SK-N-SH (cell line): ENCODE results near the gene LENG1. TPM values are rescaled to one million over a fixed set of nuclear protein-coding genes. Genes with fewer than 3 reads are reported as not detected.

ENCODE experiments used
- CTCF ChIA-PET: fragments of 300-600, 350-600 bp; formaldehyde crosslinking; extraction: SDS; loops from one replicate; lab custom pipeline; 2021; lab: Yijun Ruan, JAX
- POLR2A ChIA-PET: fragments of 350-600 bp; sonication (Branson Sonifier 250); formaldehyde crosslinking; extraction: SDS; loops from one replicate; lab custom pipeline; 2020; ENCODE audit warnings: antibody characterized with exemption, inconsistent platforms; lab: Yijun Ruan, JAX
- DNase-seq: peaks from one replicate; pipeline ENCODE4 v3.0.0; 2012
- H2AFZ ChIP-seq: fragments of 200-600 bp; sonication (generic); 2 replicates; pipeline ENCODE4 v1.8.1; 2016; ENCODE audit warnings: antibody characterized with exemption, mild to moderate bottlenecking, low read depth
- H3F3A ChIP-seq: fragments of 200-600 bp; sonication (generic); replicated peaks from 2 replicates; pipeline ENCODE3; 2016; ENCODE audit warnings: antibody characterized with exemption, mild to moderate bottlenecking; ENCODE audit not compliant: insufficient read depth
- H3K27ac ChIP-seq, 2 experiments: fragments of 200-500 bp in 1 of 2; fragments of 200-600 bp in 1 of 2; sonication (Bioruptor generic) in 1 of 2; sonication (generic), shearing (Covaris generic) in 1 of 2; 2 replicates each; pipeline versions ENCODE4 v1.5.1 to v1.6.1; 2014 to 2016; ENCODE audit warnings: low read depth in 2 of 2, inconsistent platforms in 1 of 2, low read length in 1 of 2, mild to moderate bottlenecking in 1 of 2, mixed read lengths in 1 of 2
- H3K27me3 ChIP-seq: fragments of 200-600 bp; sonication (generic), shearing (Covaris generic); 2 replicates; pipeline ENCODE4 v1.6.1; 2016; ENCODE audit warnings: mixed run types; ENCODE audit not compliant: insufficient read depth
- H3K36me3 ChIP-seq, 2 experiments: fragments of 200-500 bp in 1 of 2; fragments of 200-600 bp in 1 of 2; sonication (Bioruptor generic) in 1 of 2; sonication (generic) in 1 of 2; replicated peaks in 1 of 2; 2 replicates each; pipeline versions ENCODE3 to v1.5.1; 2014 to 2016; ENCODE audit warnings: low read length in 1 of 2, mild to moderate bottlenecking in 1 of 2; ENCODE audit not compliant: insufficient read depth in 2 of 2, control insufficient read depth in 1 of 2
- H3K4me1 ChIP-seq, 2 experiments: fragments of 200-500 bp in 1 of 2; fragments of 200-600 bp in 1 of 2; sonication (Bioruptor generic) in 1 of 2; sonication (generic), shearing (Covaris generic) in 1 of 2; 2 replicates each; pipeline versions ENCODE4 v1.5.1 to v1.6.1; 2014 to 2016; ENCODE audit warnings: low read depth in 1 of 2, low read length in 1 of 2, mixed run types in 1 of 2; ENCODE audit not compliant: insufficient read depth in 2 of 2, control insufficient read depth in 1 of 2
- H3K4me2 ChIP-seq: fragments of 200-600 bp; sonication (generic), shearing (Covaris generic); 2 replicates; pipeline ENCODE4 v1.6.1; 2017; ENCODE audit warnings: mixed run types
- H3K4me3 ChIP-seq, 2 experiments: fragments of 200-500 bp in 1 of 2; fragments of 200-600 bp in 1 of 2; sonication (Bioruptor generic) in 1 of 2; sonication (generic), shearing (Covaris generic) in 1 of 2; 2 replicates each; pipeline versions ENCODE4 v1.5.1 to v1.8.1; 2014 to 2016; ENCODE audit warnings: low read depth in 2 of 2, inconsistent platforms in 1 of 2, low read length in 1 of 2, mild to moderate bottlenecking in 1 of 2, mixed read lengths in 1 of 2, moderate library complexity in 1 of 2
- H3K79me2 ChIP-seq: fragments of 200-600 bp; sonication (generic); 2 replicates; pipeline ENCODE4 v1.8.1; 2017; ENCODE audit warnings: mild to moderate bottlenecking; ENCODE audit not compliant: insufficient read depth
- H3K9ac ChIP-seq: fragments of 200-600 bp; sonication (generic); 2 replicates; pipeline ENCODE4 v1.6.1; 2017; ENCODE audit warnings: mixed run types
- H3K9me2 ChIP-seq: fragments of 200-600 bp; sonication (generic); 2 replicates; pipeline ENCODE4 v1.6.1; 2017; ENCODE audit warnings: mixed run types
- H3K9me3 ChIP-seq: fragments of 200-600 bp; sonication (generic); 2 replicates; pipeline ENCODE4 v1.6.1; 2017; ENCODE audit warnings: mixed run types, mild to moderate bottlenecking, moderate library complexity
- H4K20me1 ChIP-seq: fragments of 200-600 bp; sonication (generic); 2 replicates; pipeline ENCODE4 v1.6.1; 2017; ENCODE audit warnings: mild to moderate bottlenecking, mixed run types; ENCODE audit not compliant: insufficient read depth
- ELF1 ChIP-seq: IDR thresholded peaks from 2 replicates; pipeline ENCODE4 v1.4.0; 2012
- EP300 ChIP-seq, 2 experiments: IDR thresholded peaks; 2 replicates each; pipeline versions ENCODE4 v1.4.0 to v1.6.1; 2012; ENCODE audit warnings: borderline replicate concordance in 1 of 2, low read depth in 1 of 2, low read length in 1 of 2
- EZH2phosphoT487 ChIP-seq: fragments of 200-600 bp; sonication (generic); IDR thresholded peaks from 2 replicates; pipeline ENCODE4 v1.6.1; 2017; ENCODE audit warnings: low read depth, mixed run types, mild to moderate bottlenecking, antibody characterized with exemption, moderate library complexity, borderline replicate concordance
- FOXM1 ChIP-seq: IDR thresholded peaks from 2 replicates; pipeline ENCODE4 v1.4.0; 2012; ENCODE audit warnings: low read depth, mild to moderate bottlenecking
- GATA2 ChIP-seq: sonication (generic); formaldehyde crosslinking; IDR thresholded peaks from 2 replicates; pipeline ENCODE4 v1.5.0; 2020; ENCODE audit warnings: mild to moderate bottlenecking, missing genetic modification reagents
- JUND ChIP-seq: IDR thresholded peaks from 2 replicates; pipeline ENCODE4 v1.4.0; 2012
- MEF2A ChIP-seq: IDR thresholded peaks from 2 replicates; pipeline ENCODE4 v1.4.0; 2012; ENCODE audit warnings: low read depth, borderline replicate concordance
- NFIC ChIP-seq: IDR thresholded peaks from 2 replicates; pipeline ENCODE4 v1.4.0; 2012; ENCODE audit warnings: borderline replicate concordance
- POLR2AphosphoS5 ChIP-seq: IDR thresholded peaks from 2 replicates; pipeline ENCODE4 v1.6.1; 2012; ENCODE audit warnings: low read depth, low read length
- RAD21 ChIP-seq: IDR thresholded peaks from 2 replicates; pipeline ENCODE4 v1.6.1; 2012; ENCODE audit warnings: mild to moderate bottlenecking, low read length
- REST ChIP-seq: IDR thresholded peaks from 2 replicates; pipeline ENCODE4 v1.6.1; 2012; ENCODE audit warnings: mild to moderate bottlenecking, low read depth, low read length, moderate library complexity
- RFX5 ChIP-seq: IDR thresholded peaks from 2 replicates; pipeline ENCODE4 v1.6.1; 2012; ENCODE audit warnings: mild to moderate bottlenecking, improper control_type of control experiment, low read length
- RXRA ChIP-seq: IDR thresholded peaks from 2 replicates; pipeline ENCODE4 v1.4.0; 2012; ENCODE audit warnings: low read depth, mild to moderate bottlenecking, borderline replicate concordance
- SIN3A ChIP-seq: IDR thresholded peaks from 2 replicates; pipeline ENCODE4 v1.6.1; 2012; ENCODE audit warnings: low read depth, mild to moderate bottlenecking, low read length, moderate library complexity, borderline replicate concordance
- SMC3 ChIP-seq: IDR thresholded peaks from 2 replicates; pipeline ENCODE4 v1.6.1; 2012; ENCODE audit warnings: low read depth, low read length, improper control_type of control experiment
- USF1 ChIP-seq: IDR thresholded peaks from 2 replicates; pipeline ENCODE4 v1.4.0; 2012; ENCODE audit warnings: low read depth, borderline replicate concordance
- USF2 ChIP-seq: fragments of 150-350 bp; IDR thresholded peaks from 2 replicates; pipeline ENCODE4 v1.6.1; 2017; ENCODE audit warnings: antibody characterized with exemption, low read length, low read depth, borderline replicate concordance
- ZBTB33 ChIP-seq: IDR thresholded peaks from 2 replicates; pipeline ENCODE4 v1.4.0; 2012; ENCODE audit warnings: low read depth, borderline replicate concordance
- WGBS: methylation state at CpG from one replicate; pipeline ENCODE4 v1.1.6; 2017; ENCODE audit warnings: low lambda C conversion rate; 5-methylcytosine and 5-hydroxymethylcytosine counted together
- polyA plus RNA-seq, 3 experiments: library from polyadenylated mRNA; depleted of rRNA; stranded (reverse); fragments of >200 nt; gene quantifications; 2 replicates each; pipeline ENCODE4 v1.2.3, GENCODE V29; 2012

The LENG1 gene
- polyA plus RNA-seq, 1 of the 3 experiments (the other 2 are of a cell fraction): 11.4 TPM

GRCh38 chr19:54121259-54121658 is 38.3 kb downstream of the LENG1 start:
- H3K9me3 ChIP-seq: no peaks in the 10 kb centered on the region
- H3K27me3 ChIP-seq: no peaks in the 10 kb centered on the region
- CTCF ChIA-PET: no interaction called here
- peaks cover 20% of the 10 kb centered on the region for H3K79me2 ChIP-seq
- no peak overlapping the region for H2AFZ ChIP-seq
- no peaks in the 10 kb centered on the region for H3F3A ChIP-seq
- peaks cover 18 to 53% of the 10 kb centered on the region in 2 experiments for H3K36me3 ChIP-seq
- POLR2A ChIA-PET: no interaction called here
- no peak overlapping the region for H3K4me3 ChIP-seq
- H4K20me1 ChIP-seq: no peaks in the 10 kb centered on the region
- 94% methylated on average over 8 of the region's 10 CpGs for WGBS
- H3K9ac ChIP-seq: no peak overlapping the region
- no peak overlapping the region for H3K27ac ChIP-seq
- no peaks in the 10 kb centered on the region for H3K9me2 ChIP-seq
- no peak overlapping the region for H3K4me2 ChIP-seq
- peaks cover 0 to 6% of the 10 kb centered on the region in 2 experiments; a peak in 1 of 4 replicates for H3K4me1 ChIP-seq
- TF ChIP-seq USF1: no peak
- TF ChIP-seq USF2: no peak
- no peak for DNase-seq

GRCh38 chr19:54115109-54116063 is 44.1 kb downstream of the LENG1 start, which contains the start of the genes PRPF31 and TFPT:
TSS of gene PRPF31 (plus strand) at chr19:54115754. CDS start at chr19:54118279, 2,525 bp downstream.
TSS of gene TFPT (minus strand) at chr19:54115657. CDS start at chr19:54115269, 388 bp downstream.
- Histone ChIP-seq H3K9ac (peak within 1 kb of the TSS; percentile 80), H3K4me2 (peak within 1 kb of the TSS; percentile 93), H3K4me1 (peaks cover 0 to 14% of the 10 kb centered on the region in 2 experiments; a peak in 1 of 4 replicates), H3K9me3 (no peaks in the 10 kb centered on the region), H3K27me3 (no peaks in the 10 kb centered on the region), H3F3A (no peaks in the 10 kb centered on the region), H2AFZ (peak within 1 kb of the TSS; percentile 84), H3K4me3 (peak within 1 kb of the TSS; percentile 74 to 78), H3K36me3 (peaks cover 19 to 23% of the 10 kb centered on the region in 2 experiments), H4K20me1 (no peaks in the 10 kb centered on the region), H3K79me2 (peaks cover 49% of the 10 kb centered on the region), H3K9me2 (no peaks in the 10 kb centered on the region), H3K27ac (peak within 1 kb of the TSS; percentile 77 to 92)
- POLR2A ChIA-PET: interaction anchor here (0.5 to 3.0 kb wide), 11 partner anchors 9 to 1483 kb away, joined by 3 to 30 read pairs (median 3); partner anchors contain the start of genes CNOT3, MYADM and RPS9
- WGBS: under 1% methylated on average over 59 of the region's 60 CpGs
- CTCF ChIA-PET: interaction anchor here (1.4 kb wide), 1 partner anchor 45 kb away, joined by 4 read pairs; the partner anchor contains the start of gene LENG1
- peak; percentile 94 for DNase-seq
- TF ChIP-seq ZBTB33 (peak; percentile 95), POLR2AphosphoS5 (peak; percentile 91), ELF1 (peak; percentile 73), SIN3A (peak; percentile 81; the same call in 1 of the 2 replicates), SMC3 (no peak), FOXM1 (no peak), RFX5 (no peak), GATA2 (CRISPR knock-in tag) (no peak), RXRA (no peak), NFIC (no peak; the same call in 1 of the 2 replicates), REST (no peak; the same call in none of the 2 replicates), MEF2A (no peak), JUND (peak; percentile 16; the same call in 1 of the 2 replicates), RAD21 (no peak), EP300 (IDR thresholded peaks at IDR 0.05; ENCODE audit: borderline replicate concordance in 1 of 2, low read depth in 1 of 2, low read length in 1 of 2) (peak in 1 of 2 experiments; percentile 37; a peak in 1 of 4 replicates), EZH2phosphoT487 (no peak)
